Measurements from ENCODE around the gene WDR73.
"Not testable (repeated sequence)": the region's sequence is repeated elsewhere in the genome, so short reads cannot be mapped to it uniquely, and the experiment has no call there.

Gene WDR73

GRCh38 chr15:84656972-84657371 lies 2.9 kb upstream of the WDR73 start:
- no peak for DNase-seq

- peak; percentile 44 for DNase-seq
Observed at GRCh38 chr15:84654689-84655453, 788 bp upstream of the WDR73 start.

GRCh38 chr15:84653584-84653909 lies 536 bp downstream of the WDR73 start:
- DNase-seq: no peak

- no peak for DNase-seq
Observed at GRCh38 chr15:84649706-84650105, 4.4 kb downstream of the WDR73 start.

GRCh38 chr15:84648539-84648938 lies 5.5 kb downstream of the WDR73 start:
- DNase-seq: no peak

GRCh38 chr15:84647726-84648125 lies 6.4 kb downstream of the WDR73 start:
- no peak for DNase-seq

GRCh38 chr15:84645997-84646396 lies 8.1 kb downstream of the WDR73 start:
- DNase-seq: no peak

- no peak for DNase-seq
Observed at GRCh38 chr15:84645496-84645895, 8.6 kb downstream of the WDR73 start.

GRCh38 chr15:84643838-84644237 lies 10.2 kb downstream of the WDR73 start:
- DNase-seq: no peak

- DNase-seq: not testable (repeated sequence)
Observed at GRCh38 chr15:84642640-84643039, 11.4 kb downstream of the WDR73 start.

- not testable (repeated sequence) for DNase-seq
Observed at GRCh38 chr15:84641871-84642270, 12.2 kb downstream of the WDR73 start.

- DNase-seq: no peak
Observed at GRCh38 chr15:84638103-84638502, 16.0 kb downstream of the WDR73 start.

- no peak for DNase-seq
Observed at GRCh38 chr15:84634228-84634837, 19.8 kb downstream of the WDR73 start.

GRCh38 chr15:84633311-84634227 lies 20.5 kb downstream of the WDR73 start:
- peak; percentile 10 for DNase-seq

- DNase-seq: no peak
Observed at GRCh38 chr15:84631706-84632272, 22.3 kb downstream of the WDR73 start.

GRCh38 chr15:84629033-84629432 lies 25.1 kb downstream of the WDR73 start:
- no peak for DNase-seq

- no peak for DNase-seq
Observed at GRCh38 chr15:84625123-84625522, 29.0 kb downstream of the WDR73 start.

- no peak for DNase-seq
Observed at GRCh38 chr15:84624359-84624758, 29.7 kb downstream of the WDR73 start.

- DNase-seq: no peak
Observed at GRCh38 chr15:84621358-84621979, 32.6 kb downstream of the WDR73 start.

- no peak for DNase-seq
Observed at GRCh38 chr15:84620626-84621025, 33.5 kb downstream of the WDR73 start.

GRCh38 chr15:84616235-84616634 lies 37.8 kb downstream of the WDR73 start:
- DNase-seq: no peak

GRCh38 chr15:84611631-84612030 lies 42.5 kb downstream of the WDR73 start:
- DNase-seq: no peak
